NCI-H2171 (cell line): Measurements from ENCODE around the gene ZMIZ1.

ENCODE experiments used
- DNase-seq: peaks from one replicate; lab custom pipeline; 2025; lab: John Stamatoyannopoulos, UW

The ZMIZ1 gene

DNA sequence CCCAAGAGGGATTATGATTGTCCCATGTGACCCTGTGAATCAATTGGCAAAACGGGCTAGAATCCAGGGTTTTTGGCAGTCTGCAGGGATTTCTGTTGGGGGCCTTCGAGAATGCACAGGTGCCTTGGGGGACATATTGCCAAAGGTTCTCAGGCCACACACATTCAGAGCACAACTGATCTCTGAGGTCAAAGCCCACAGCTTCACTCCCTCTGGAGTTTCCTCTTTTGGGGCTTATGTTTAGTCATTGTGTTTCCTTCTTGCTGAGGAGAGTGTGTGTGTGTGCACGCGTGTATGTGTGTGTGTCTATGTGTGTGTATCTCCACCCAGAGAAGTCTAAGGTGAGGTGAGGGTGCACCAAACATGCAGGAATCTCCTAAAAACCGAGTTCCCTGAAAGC lies 287.3 kb downstream of the ZMIZ1 start:
- DNase-seq, result no peak

GRCh38 chr10:79357180-79357579 lies 288.4 kb downstream of the ZMIZ1 start:
- DNase-seq, result no peak

GRCh38 chr10:79358811-79359210 lies 290.0 kb downstream of the ZMIZ1 start:
- no peak for DNase-seq

- DNase-seq, result no peak
These were observed 291.2 kb downstream of the ZMIZ1 start for GRCh38 chr10:79359816-79360498.

DNA sequence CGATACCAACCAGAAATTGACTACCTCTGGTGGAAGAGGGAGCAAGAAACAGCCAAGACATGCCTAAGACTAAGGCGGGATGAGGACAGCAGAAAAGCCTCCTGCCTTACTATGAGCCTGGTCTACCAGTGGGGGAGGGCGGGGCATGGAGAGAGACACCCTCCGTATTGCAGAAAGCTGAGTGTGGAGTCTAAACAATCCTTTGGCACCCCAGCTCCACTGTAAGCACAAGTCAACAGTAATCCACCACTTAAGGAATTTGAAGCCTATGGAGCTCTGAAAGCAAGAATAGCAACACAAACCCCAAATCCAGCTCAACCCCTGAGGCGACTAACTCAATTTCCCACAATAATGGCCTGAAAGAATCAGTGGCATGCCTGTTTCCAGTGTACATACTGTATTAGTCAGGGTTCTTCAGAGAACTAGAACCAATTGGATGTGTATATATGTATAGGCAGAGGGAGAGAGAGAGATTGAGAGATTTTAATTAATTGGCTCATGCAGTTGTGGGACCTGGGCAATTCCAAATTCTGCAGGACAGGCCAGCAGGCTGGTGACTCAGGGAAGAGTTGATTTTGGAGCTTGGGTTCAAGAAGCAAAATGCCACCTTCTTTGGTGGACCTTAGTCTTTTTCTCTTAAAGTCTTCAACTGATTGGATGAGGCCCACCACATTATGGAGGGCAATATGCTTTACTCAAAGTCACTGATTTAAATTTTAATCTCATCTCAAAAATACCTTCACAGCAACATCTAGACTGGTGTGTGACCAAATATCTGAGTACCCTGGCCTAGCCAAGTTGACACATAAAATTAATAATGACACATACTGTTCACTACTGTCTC lies 292.0 kb downstream of the ZMIZ1 start:
- no peak for DNase-seq

- no peak for DNase-seq
These were observed 293.1 kb downstream of the ZMIZ1 start for GRCh38 chr10:79361726-79362397.
